Kidney tubule cell (primary cell): ENCODE data around the gene ENC1.

Experiments
- DNase-seq: peaks from one replicate; pipeline ENCODE4 v3.0.0-alpha.2; 2018; ENCODE audit warnings: low spot score

The ENC1 gene

GRCh38 chr5:74657165-74657564, 16.6 kb upstream of the ENC1 start:
- DNase-seq: no peak

- no peak for DNase-seq
Observed at GRCh38 chr5:74655716-74656115, 15.2 kb upstream of the ENC1 start.

GRCh38 chr5:74655206-74655605, 14.7 kb upstream of the ENC1 start:
- DNase-seq: no peak

GRCh38 chr5:74653991-74654390, 13.5 kb upstream of the ENC1 start:
- DNase-seq: peak; percentile 48

- DNase-seq: no peak
Observed at GRCh38 chr5:74652576-74652975, 12.0 kb upstream of the ENC1 start.

- peak; percentile 74 for DNase-seq
Observed at GRCh38 chr5:74651710-74652109, 11.2 kb upstream of the ENC1 start.

GRCh38 chr5:74649421-74649973, 9.0 kb upstream of the ENC1 start:
- no peak for DNase-seq

GRCh38 chr5:74648835-74649293, 8.3 kb upstream of the ENC1 start:
- peak; percentile 73 for DNase-seq

GRCh38 chr5:74647096-74647495, 6.6 kb upstream of the ENC1 start:
- DNase-seq: no peak

- peak; percentile 94 for DNase-seq
Observed at GRCh38 chr5:74643111-74643562, 2.6 kb upstream of the ENC1 start.

GRCh38 chr5:74642543-74642863, 2.0 kb upstream of the ENC1 start:
- DNase-seq: peak; percentile 38

- peak; percentile 85 for DNase-seq
Observed at GRCh38 chr5:74641735-74642542, 1.4 kb upstream of the ENC1 start.

- peak; percentile 91 for DNase-seq
Observed at GRCh38 chr5:74640954-74641734, 616 bp upstream of the ENC1 start.

GRCh38 chr5:74639807-74640449, 600 bp downstream of the ENC1 start:
- peak; percentile 50 for DNase-seq

- DNase-seq: peak; percentile 63
Observed at GRCh38 chr5:74638970-74639806, 1.3 kb downstream of the ENC1 start.

- DNase-seq: no peak
Observed at GRCh38 chr5:74638544-74638969, 2.0 kb downstream of the ENC1 start.

GRCh38 chr5:74636552-74636951, 4.0 kb downstream of the ENC1 start:
- DNase-seq: no peak

- no peak for DNase-seq
Observed at GRCh38 chr5:74636149-74636548, 4.4 kb downstream of the ENC1 start.

GRCh38 chr5:74634611-74635286, 5.8 kb downstream of the ENC1 start:
- no peak for DNase-seq

- no peak for DNase-seq
Observed at GRCh38 chr5:74633695-74634094, 6.8 kb downstream of the ENC1 start.

- DNase-seq: peak; percentile 53
Observed at GRCh38 chr5:74632947-74633356, 7.6 kb downstream of the ENC1 start.
